Astrocyte (in vitro differentiated cells and primary cell): ENCODE data around the gene IFI27L1. TPM values are rescaled to one million over a fixed set of nuclear protein-coding genes. Genes with fewer than 3 reads are reported as not detected.
A peak's percentile ranks its signal among the peaks of the same experiment; 100 is the strongest.

Source experiments
- DNase-seq: peaks from one replicate; pipeline ENCODE4 v3.0.0-alpha.2; 2010; ENCODE audit warnings: low read depth
- FAIRE-seq: peaks from 2 replicates; lab custom pipeline; 2011; peaks lifted over from hg19 to GRCh38; lab: Jason Lieb, UNC
- H2AFZ ChIP-seq: 2 replicates; pipeline ENCODE4 v1.6.0; 2012; ENCODE audit warnings: low read depth, low read length, inconsistent platforms
- H3K27ac ChIP-seq: 2 replicates; pipeline ENCODE4 v1.5.1; 2011; ENCODE audit warnings: low read depth, low read length, inconsistent platforms
- H3K27me3 ChIP-seq: 2 replicates; pipeline ENCODE4 v1.6.0; 2011; ENCODE audit warnings: low read length, inconsistent platforms; ENCODE audit not compliant: insufficient read depth
- H3K36me3 ChIP-seq: 2 replicates; pipeline ENCODE4 v1.5.1; 2011; ENCODE audit warnings: low read length, inconsistent platforms; ENCODE audit not compliant: insufficient read depth
- H3K4me1 ChIP-seq: 2 replicates; pipeline ENCODE4 v1.5.1; 2011; ENCODE audit warnings: low read length, inconsistent platforms; ENCODE audit not compliant: insufficient read depth
- H3K4me2 ChIP-seq: 2 replicates; pipeline ENCODE4 v1.6.0; 2012; ENCODE audit warnings: low read length, inconsistent platforms
- H3K4me3 ChIP-seq: 2 replicates; pipeline ENCODE4 v1.5.1; 2011; ENCODE audit warnings: low read depth, mild to moderate bottlenecking, low read length, inconsistent platforms; ENCODE audit not compliant: insufficient read depth
- H3K79me2 ChIP-seq: 2 replicates; pipeline ENCODE4 v1.6.0; 2012; ENCODE audit warnings: mild to moderate bottlenecking, low read length, inconsistent platforms; ENCODE audit not compliant: insufficient read depth
- H3K9ac ChIP-seq: 2 replicates; pipeline ENCODE4 v1.6.0; 2012; ENCODE audit warnings: mild to moderate bottlenecking, low read length, inconsistent platforms
- H3K9me3 ChIP-seq: 2 replicates; pipeline ENCODE4 v1.5.1; 2012; ENCODE audit warnings: low read depth, mild to moderate bottlenecking, low read length, inconsistent platforms; ENCODE audit not compliant: insufficient read depth
- H4K20me1 ChIP-seq: 2 replicates; pipeline ENCODE4 v1.6.0; 2012; ENCODE audit warnings: low read length, inconsistent platforms; ENCODE audit not compliant: insufficient read depth
- H3K27ac Mint-ChIP-seq: one replicate; pipeline ENCODE4 v1.8.0; 2021; ENCODE audit warnings: mild to moderate bottlenecking, mixed read lengths; ENCODE audit not compliant: unreplicated experiment
- H3K27me3 Mint-ChIP-seq: one replicate; pipeline ENCODE4 v1.8.0; 2021; ENCODE audit warnings: low read depth, mixed read lengths; ENCODE audit not compliant: unreplicated experiment
- H3K36me3 Mint-ChIP-seq: one replicate; pipeline ENCODE4 v1.8.0; 2021; ENCODE audit warnings: low read depth, mixed read lengths; ENCODE audit not compliant: unreplicated experiment
- H3K4me1 Mint-ChIP-seq: one replicate; pipeline ENCODE4 v1.8.0; 2021; ENCODE audit warnings: low read depth, mixed read lengths; ENCODE audit not compliant: unreplicated experiment
- H3K4me3 Mint-ChIP-seq: one replicate; pipeline ENCODE4 v1.8.0; 2021; ENCODE audit warnings: mild to moderate bottlenecking, moderate library complexity, mixed read lengths; ENCODE audit not compliant: unreplicated experiment
- H3K9me3 Mint-ChIP-seq: one replicate; pipeline ENCODE4 v1.8.0; 2021; ENCODE audit warnings: mild to moderate bottlenecking, mixed read lengths; ENCODE audit not compliant: unreplicated experiment
- EZH2 ChIP-seq: IDR thresholded peaks from 2 replicates; pipeline ENCODE4 v1.6.1; 2012; ENCODE audit warnings: mild to moderate bottlenecking, low read length, inconsistent platforms; ENCODE audit not compliant: insufficient read depth
- total RNA-seq: library from RNA; stranded (reverse); gene quantifications from 2 replicates; pipeline ENCODE4 v1.2.1, GENCODE V29; 2021
- TF ChIP-seq, protein P1 (sequence below): IDR thresholded peaks from 2 replicates; pipeline ENCODE4 v1.5.1; 2011; ENCODE audit warnings: low read depth, mild to moderate bottlenecking, inconsistent platforms, low read length, moderate library complexity; ENCODE audit not compliant: insufficient read depth

The IFI27L1 gene
- total RNA-seq, 1 donor from 2014 or later, result 28.4 TPM

DNA sequence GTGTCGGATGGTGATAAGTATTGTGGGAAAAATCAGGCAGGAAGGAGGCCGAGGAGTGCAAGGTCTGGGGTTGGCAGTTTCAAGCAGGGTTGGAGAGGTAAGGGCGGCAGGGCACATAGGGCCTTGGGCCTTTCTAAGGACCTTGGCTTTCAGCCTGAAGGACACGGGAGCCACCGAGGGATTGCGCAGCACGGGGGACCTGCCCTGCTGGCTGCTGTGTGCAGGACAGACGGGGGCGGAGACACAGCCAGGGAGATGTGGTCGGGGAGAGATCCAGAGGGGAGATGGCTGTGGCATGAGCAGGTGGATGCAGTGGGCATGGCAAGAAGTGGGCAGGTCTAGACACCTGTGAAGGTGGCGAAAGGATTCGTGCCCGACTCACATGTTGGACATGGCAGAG, 40.3 kb upstream of the IFI27L1 start:
- no peak overlapping the region for H2AFZ ChIP-seq
- no peak overlapping the region for H3K4me2 ChIP-seq
- peaks cover 9% of the 10 kb centered on the region for H3K36me3 Mint-ChIP-seq
- H3K4me3 ChIP-seq, result no peak overlapping the region
- no peak overlapping the region for H3K9ac ChIP-seq
- H3K4me1 Mint-ChIP-seq, result peaks cover 3% of the 10 kb centered on the region
- no peaks in the 10 kb centered on the region for H3K9me3 Mint-ChIP-seq
- H4K20me1 ChIP-seq, result peaks cover 25% of the 10 kb centered on the region
- no peak for TF ChIP-seq EZH2
- TF ChIP-seq, protein P1, sequence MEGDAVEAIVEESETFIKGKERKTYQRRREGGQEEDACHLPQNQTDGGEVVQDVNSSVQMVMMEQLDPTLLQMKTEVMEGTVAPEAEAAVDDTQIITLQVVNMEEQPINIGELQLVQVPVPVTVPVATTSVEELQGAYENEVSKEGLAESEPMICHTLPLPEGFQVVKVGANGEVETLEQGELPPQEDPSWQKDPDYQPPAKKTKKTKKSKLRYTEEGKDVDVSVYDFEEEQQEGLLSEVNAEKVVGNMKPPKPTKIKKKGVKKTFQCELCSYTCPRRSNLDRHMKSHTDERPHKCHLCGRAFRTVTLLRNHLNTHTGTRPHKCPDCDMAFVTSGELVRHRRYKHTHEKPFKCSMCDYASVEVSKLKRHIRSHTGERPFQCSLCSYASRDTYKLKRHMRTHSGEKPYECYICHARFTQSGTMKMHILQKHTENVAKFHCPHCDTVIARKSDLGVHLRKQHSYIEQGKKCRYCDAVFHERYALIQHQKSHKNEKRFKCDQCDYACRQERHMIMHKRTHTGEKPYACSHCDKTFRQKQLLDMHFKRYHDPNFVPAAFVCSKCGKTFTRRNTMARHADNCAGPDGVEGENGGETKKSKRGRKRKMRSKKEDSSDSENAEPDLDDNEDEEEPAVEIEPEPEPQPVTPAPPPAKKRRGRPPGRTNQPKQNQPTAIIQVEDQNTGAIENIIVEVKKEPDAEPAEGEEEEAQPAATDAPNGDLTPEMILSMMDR, result no peak
- H3K9me3 ChIP-seq, result no peaks in the 10 kb centered on the region
- no peak overlapping the region for H3K27ac Mint-ChIP-seq
- H3K36me3 ChIP-seq, result peaks cover under 1% of the 10 kb centered on the region
- DNase-seq (no peak), FAIRE-seq (no peak)
- peaks cover 7% of the 10 kb centered on the region for H3K27me3 Mint-ChIP-seq
- peaks cover 5% of the 10 kb centered on the region for H3K4me1 ChIP-seq
- no peaks in the 10 kb centered on the region for H3K27me3 ChIP-seq
- no peaks in the 10 kb centered on the region for H3K79me2 ChIP-seq
- H3K27ac ChIP-seq, result no peak overlapping the region
- H3K4me3 Mint-ChIP-seq, result no peak overlapping the region

DNA sequence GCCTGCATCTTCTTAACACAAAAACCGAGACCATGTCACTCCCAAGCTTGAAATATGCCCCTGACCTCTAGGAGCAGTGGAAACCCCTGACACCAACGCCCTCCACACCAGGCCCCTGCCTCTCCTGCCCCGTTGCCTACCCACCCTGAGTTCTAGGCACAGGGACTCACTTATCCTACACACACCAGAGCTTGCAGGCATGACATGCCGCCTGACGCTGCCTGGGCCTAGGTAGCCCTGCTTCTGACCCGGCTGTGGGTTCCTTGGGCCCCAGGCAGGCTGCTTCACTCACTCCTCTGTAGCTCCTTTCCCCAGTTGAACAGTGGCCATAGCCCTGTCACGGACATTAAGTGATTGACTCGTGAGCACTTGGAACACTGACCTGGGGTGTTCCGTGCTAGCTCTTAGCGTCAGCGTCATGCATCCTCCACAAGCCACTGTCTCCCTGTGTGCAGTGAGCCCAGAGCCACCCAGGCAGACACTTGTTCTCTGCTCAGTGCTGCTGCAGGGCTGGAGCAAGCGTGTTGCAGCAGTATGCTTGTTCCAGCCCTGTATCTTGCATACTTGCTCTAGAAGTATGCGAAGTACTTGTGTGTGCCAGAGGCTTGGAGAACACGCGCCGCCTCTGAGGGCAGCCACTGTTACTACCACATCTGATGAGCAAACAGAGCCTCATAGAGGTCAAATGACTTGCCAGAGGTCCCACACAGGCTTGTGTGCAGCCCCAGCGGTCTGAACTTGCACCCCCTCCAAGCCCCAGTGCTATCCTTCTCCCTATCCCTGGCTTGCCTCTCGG, 39.4 kb upstream of the IFI27L1 start:
- Histone ChIP-seq H4K20me1 (peaks cover 15% of the 10 kb centered on the region), H3K9me3 (no peaks in the 10 kb centered on the region), H3K4me3 (no peak overlapping the region), H2AFZ (no peak overlapping the region), H3K79me2 (no peaks in the 10 kb centered on the region), H3K4me2 (no peak overlapping the region), H3K9ac (no peak overlapping the region), H3K4me1 (peaks cover 5% of the 10 kb centered on the region), H3K27me3 (no peaks in the 10 kb centered on the region), H3K27ac (no peak overlapping the region), H3K36me3 (peaks cover 5% of the 10 kb centered on the region)
- TF ChIP-seq, protein P1, result no peak
- no peak for TF ChIP-seq EZH2
- peaks cover 10% of the 10 kb centered on the region for H3K36me3 Mint-ChIP-seq
- FAIRE-seq (no peak), DNase-seq (peak; percentile 67)
- no peak overlapping the region for H3K27ac Mint-ChIP-seq
- H3K4me1 Mint-ChIP-seq, result peaks cover 3% of the 10 kb centered on the region
- H3K27me3 Mint-ChIP-seq, result peaks cover 7% of the 10 kb centered on the region
- H3K9me3 Mint-ChIP-seq, result no peaks in the 10 kb centered on the region
- H3K4me3 Mint-ChIP-seq, result no peak overlapping the region
